Activated CD8-positive, alpha-beta T cell treated with anti-CD3 and anti-CD28 coated beads, Interleukin-2, amount 10 ng/mL, durations not matched to agents 7 days and 5 days (primary cell): ENCODE data around the gene CDK2. TPM values are rescaled to one million over a fixed set of nuclear protein-coding genes. Genes with fewer than 3 reads are reported as not detected.
A peak's percentile ranks its signal among the peaks of the same experiment; 100 is the strongest.

Source experiments
- ATAC-seq: fragments of 150-1000 bp; cut with Tn5 transposase; one replicate; pipeline ENCODE4 v1.10.0; 2021; ENCODE audit warnings: moderate library complexity
- CTCF ChIA-PET: fragments of 350-600 bp; sonication (Branson Sonifier 250); formaldehyde crosslinking; loops from one replicate; lab custom pipeline; 2021; ENCODE audit warnings: antibody characterized with exemption; lab: Charles Lee
- POLR2A ChIA-PET: fragments of 350-600 bp; sonication (Branson Sonifier 250); formaldehyde crosslinking; loops from one replicate; lab custom pipeline; 2021; ENCODE audit warnings: antibody characterized with exemption; lab: Charles Lee
- DNase-seq: peaks from one replicate; pipeline ENCODE4 v3.0.0-alpha.2; 2020
- H3K27ac Mint-ChIP-seq: one replicate; pipeline ENCODE4 v1.8.0; 2021; ENCODE audit warnings: mild to moderate bottlenecking, mixed read lengths
- H3K27me3 Mint-ChIP-seq: one replicate; pipeline ENCODE4 v1.8.0; 2021; ENCODE audit warnings: low read depth, mixed read lengths
- H3K36me3 Mint-ChIP-seq: one replicate; pipeline ENCODE4 v1.8.0; 2021; ENCODE audit warnings: low read depth, mixed read lengths
- H3K4me1 Mint-ChIP-seq: one replicate; pipeline ENCODE4 v1.8.0; 2021; ENCODE audit warnings: low read depth, mixed read lengths
- H3K4me3 Mint-ChIP-seq: one replicate; pipeline ENCODE4 v1.8.0; 2021; ENCODE audit warnings: mild to moderate bottlenecking, mixed read lengths
- H3K9me3 Mint-ChIP-seq: one replicate; pipeline ENCODE4 v1.8.0; 2022; ENCODE audit warnings: mixed read lengths; ENCODE audit not compliant: insufficient read depth
- total RNA-seq, 2 experiments: library from RNA; stranded (reverse); gene quantifications; one replicate each; pipeline ENCODE4 v1.2.3, GENCODE V29; 2021

Gene CDK2
- total RNA-seq, 2 experiments from 2014 or later, result 128 to 130 TPM

- ChIA-PET POLR2A (interaction anchor here (1.0 kb wide), 1 partner anchor 10 kb away, joined by 3 read pairs; no protein-coding TSS in a partner anchor), CTCF (no interaction called here)
- Mint-ChIP-seq H3K27ac (peak within 1 kb of the TSS; percentile 91), H3K36me3 (peaks cover 25% of the 10 kb centered on the region), H3K4me3 (peak within 1 kb of the TSS; percentile 97), H3K9me3 (no peaks in the 10 kb centered on the region), H3K27me3 (no peaks in the 10 kb centered on the region), H3K4me1 (peaks cover 32% of the 10 kb centered on the region)
- ATAC-seq (no peak), DNase-seq (no peak)
These were observed 656 bp upstream of the CDK2 start, which contains the start of gene PMEL for GRCh38 chr12:55965941-55966407. Gene PMEL, minus strand, starts transcription at chr12:55966042. Its CDS starts 31 bp downstream, at chr12:55966011.

DNA sequence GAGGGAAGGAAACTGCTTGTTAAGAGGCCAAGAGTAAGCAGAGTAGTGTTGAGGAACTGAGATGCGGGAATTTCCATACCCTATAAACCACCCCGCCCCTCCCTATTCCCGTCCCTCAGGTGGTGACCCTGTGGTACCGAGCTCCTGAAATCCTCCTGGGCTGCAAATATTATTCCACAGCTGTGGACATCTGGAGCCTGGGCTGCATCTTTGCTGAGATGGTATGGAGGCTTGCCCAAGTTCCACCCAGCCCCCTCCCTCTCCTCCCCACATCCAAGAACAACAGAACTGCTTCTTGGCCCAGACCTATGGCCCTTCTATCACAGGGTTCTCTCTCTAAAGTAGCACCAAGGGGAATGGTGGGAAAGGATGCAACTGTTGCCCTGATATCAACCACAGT lies 2.7 kb downstream of the CDK2 start:
- DNase-seq (no peak), ATAC-seq (no peak)
- Mint-ChIP-seq H3K4me3 (no peak overlapping the region), H3K4me1 (peaks cover 33% of the 10 kb centered on the region), H3K36me3 (peaks cover 35% of the 10 kb centered on the region), H3K9me3 (no peaks in the 10 kb centered on the region), H3K27me3 (no peaks in the 10 kb centered on the region), H3K27ac (no peak overlapping the region)
- CTCF ChIA-PET, result interaction anchor here (2.0 to 3.4 kb wide), 2 partner anchors 27 to 230 kb away, joined by 12 read pairs; no protein-coding TSS in a partner anchor
- POLR2A ChIA-PET, result interaction anchor here (0.9 to 1.1 kb wide), 3 partner anchors 13 to 34 kb away, joined by 3 to 4 read pairs (median 3); no protein-coding TSS in a partner anchor

DNA sequence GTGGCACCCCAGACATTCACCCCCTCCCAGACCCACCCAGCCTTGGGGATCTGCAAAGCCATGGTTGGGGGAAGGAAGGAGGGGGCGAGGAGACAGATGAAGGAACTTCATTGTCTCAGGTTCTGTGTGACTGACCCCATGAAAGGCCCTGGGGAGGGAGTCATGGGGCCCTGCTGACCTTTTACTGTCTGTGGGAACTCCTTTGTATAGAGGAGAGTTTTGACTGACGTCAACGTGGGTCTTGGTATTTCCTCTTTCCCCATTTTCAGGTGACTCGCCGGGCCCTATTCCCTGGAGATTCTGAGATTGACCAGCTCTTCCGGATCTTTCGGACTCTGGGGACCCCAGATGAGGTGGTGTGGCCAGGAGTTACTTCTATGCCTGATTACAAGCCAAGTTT lies 4.1 kb downstream of the CDK2 start:
- Mint-ChIP-seq H3K27me3 (no peaks in the 10 kb centered on the region), H3K36me3 (peaks cover 40% of the 10 kb centered on the region), H3K4me3 (no peak overlapping the region), H3K27ac (peak overlapping the region; percentile 62), H3K9me3 (no peaks in the 10 kb centered on the region), H3K4me1 (peaks cover 32% of the 10 kb centered on the region)
- DNase-seq (no peak), ATAC-seq (no peak)
- ChIA-PET POLR2A (no interaction called here), CTCF (interaction anchor here (3.4 kb wide), 1 partner anchor 25 kb away, joined by 12 read pairs; no protein-coding TSS in a partner anchor)

DNA sequence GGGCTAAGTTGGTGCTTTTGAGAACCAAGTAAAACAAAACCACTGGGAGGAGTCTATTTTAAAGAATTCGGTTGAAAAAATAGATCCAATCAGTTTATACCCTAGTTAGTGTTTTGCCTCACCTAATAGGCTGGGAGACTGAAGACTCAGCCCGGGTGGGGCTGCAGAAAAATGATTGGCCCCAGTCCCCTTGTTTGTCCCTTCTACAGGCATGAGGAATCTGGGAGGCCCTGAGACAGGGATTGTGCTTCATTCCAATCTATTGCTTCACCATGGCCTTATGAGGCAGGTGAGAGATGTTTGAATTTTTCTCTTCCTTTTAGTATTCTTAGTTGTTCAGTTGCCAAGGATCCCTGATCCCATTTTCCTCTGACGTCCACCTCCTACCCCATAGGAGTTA lies 5.4 kb downstream of the CDK2 start:
- no peak for DNase-seq
- Mint-ChIP-seq H3K4me1 (peaks cover 28% of the 10 kb centered on the region), H3K36me3 (peaks cover 43% of the 10 kb centered on the region), H3K9me3 (no peaks in the 10 kb centered on the region), H3K4me3 (no peak overlapping the region), H3K27me3 (no peaks in the 10 kb centered on the region), H3K27ac (peak overlapping the region; percentile 60)
- CTCF ChIA-PET, result interaction anchor here (3.2 to 3.6 kb wide), 2 partner anchors 57 to 233 kb away, joined by 17 to 21 read pairs; no protein-coding TSS in a partner anchor
- ATAC-seq, result no peak
- POLR2A ChIA-PET, result interaction anchor here (1.0 kb wide), 1 partner anchor 27 kb away, joined by 3 read pairs; no protein-coding TSS in a partner anchor

GRCh38 chr12:55972456-55972855 lies 5.8 kb downstream of the CDK2 start:
- CTCF ChIA-PET, result interaction anchor here (3.2 to 3.6 kb wide), 2 partner anchors 57 to 233 kb away, joined by 17 to 21 read pairs; no protein-coding TSS in a partner anchor
- peak overlapping the region; percentile 60 for H3K27ac Mint-ChIP-seq
- POLR2A ChIA-PET, result interaction anchor here (1.0 to 2.6 kb wide), 2 partner anchors 28 to 36 kb away, joined by 3 to 7 read pairs; no protein-coding TSS in a partner anchor
- H3K4me3 Mint-ChIP-seq, result no peak overlapping the region
- H3K27me3 Mint-ChIP-seq, result no peaks in the 10 kb centered on the region
- H3K9me3 Mint-ChIP-seq, result no peaks in the 10 kb centered on the region
- peaks cover 30% of the 10 kb centered on the region for H3K4me1 Mint-ChIP-seq
- H3K36me3 Mint-ChIP-seq, result peaks cover 42% of the 10 kb centered on the region
- ATAC-seq (no peak), DNase-seq (no peak)

- H3K4me1 Mint-ChIP-seq, result peaks cover 24% of the 10 kb centered on the region
- H3K9me3 Mint-ChIP-seq, result no peaks in the 10 kb centered on the region
- no peak for ATAC-seq
- no peak for DNase-seq
- POLR2A ChIA-PET, result interaction anchor here (0.7 to 2.7 kb wide), 25 partner anchors 9 to 1548 kb away, joined by 3 to 21 read pairs (median 4); partner anchors contain the start of genes CD63, DDIT3, DGKA and DNAJC14
- no peak overlapping the region for H3K4me3 Mint-ChIP-seq
- peaks cover 40% of the 10 kb centered on the region for H3K36me3 Mint-ChIP-seq
- no peak overlapping the region for H3K27ac Mint-ChIP-seq
- H3K27me3 Mint-ChIP-seq, result no peaks in the 10 kb centered on the region
- CTCF ChIA-PET, result interaction anchor here (0.8 to 3.9 kb wide), 24 partner anchors 11 to 248 kb away, joined by 3 to 50 read pairs (median 5); partner anchors contain the start of genes ERBB3, ESYT1, ORMDL2 and PYM1
These were observed 6.4 kb downstream of the CDK2 start for GRCh38 chr12:55972911-55973598.

DNA sequence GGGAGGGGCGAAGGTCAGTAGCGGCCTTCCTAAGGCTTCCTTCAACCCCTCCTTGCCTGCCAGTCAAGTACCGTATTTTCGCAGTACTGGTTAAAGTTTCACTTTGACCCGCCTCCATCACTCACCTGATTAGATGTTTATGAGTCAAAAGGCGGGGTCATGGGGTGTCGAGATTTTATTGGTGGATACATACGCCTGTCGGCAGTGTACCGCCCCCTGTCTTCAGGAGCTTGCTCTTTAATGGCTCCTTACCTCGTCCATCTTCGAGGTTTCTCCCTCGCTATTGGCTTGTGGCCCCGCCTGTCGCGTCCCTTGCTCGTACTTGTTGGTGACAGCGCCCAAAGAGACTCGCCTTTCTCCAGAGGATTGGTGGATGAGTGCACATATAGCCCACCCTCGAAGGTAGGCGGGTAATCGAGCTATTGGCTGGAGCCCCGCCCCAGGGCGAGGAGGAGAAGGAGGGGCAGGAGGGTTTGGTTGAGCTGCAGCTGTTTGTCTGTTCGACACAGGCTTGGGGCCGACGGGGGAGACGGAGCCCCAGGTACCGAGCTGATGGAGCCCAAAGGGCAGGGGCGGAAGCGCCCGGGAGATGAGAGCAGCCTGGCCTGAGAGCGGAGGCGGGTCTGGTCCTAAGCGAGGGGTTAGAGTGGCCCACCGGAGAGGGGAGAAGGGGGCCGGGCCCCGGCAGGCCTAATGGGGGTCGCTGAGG lies 7.1 kb downstream of the CDK2 start, which contains the start of gene RAB5B:
Gene RAB5B (plus strand): TSS at position 480 of the 709 bp plus-strand sequence. CDS start 12,883 bp downstream, outside the sequence.
- ChIA-PET CTCF (interaction anchor here (0.8 to 3.9 kb wide), 30 partner anchors 10 to 249 kb away, joined by 3 to 50 read pairs (median 5); partner anchors contain the start of genes DGKA, ERBB3, ESYT1 and ORMDL2), POLR2A (interaction anchor here (0.7 to 2.7 kb wide), 27 partner anchors 9 to 1547 kb away, joined by 3 to 21 read pairs (median 4); partner anchors contain the start of genes CD63, DDIT3, DGKA and DNAJC14)
- H3K9me3 Mint-ChIP-seq, result no peaks in the 10 kb centered on the region
- no peaks in the 10 kb centered on the region for H3K27me3 Mint-ChIP-seq
- peaks cover 17% of the 10 kb centered on the region for H3K4me1 Mint-ChIP-seq
- H3K36me3 Mint-ChIP-seq, result peaks cover 37% of the 10 kb centered on the region
- DNase-seq (peak; percentile 100), ATAC-seq (peak; percentile 96)
- no peak within 1 kb of the TSS for H3K27ac Mint-ChIP-seq
- H3K4me3 Mint-ChIP-seq, result no peak within 1 kb of the TSS

- Mint-ChIP-seq H3K27me3 (no peaks in the 10 kb centered on the region), H3K9me3 (no peaks in the 10 kb centered on the region), H3K36me3 (peaks cover 38% of the 10 kb centered on the region), H3K4me1 (peaks cover 15% of the 10 kb centered on the region), H3K27ac (no peak overlapping the region), H3K4me3 (no peak overlapping the region)
- POLR2A ChIA-PET, result interaction anchor here (0.5 to 2.7 kb wide), 27 partner anchors 8 to 255 kb away, joined by 3 to 21 read pairs (median 4); partner anchors contain the start of genes CD63, DGKA, DNAJC14 and ORMDL2
- DNase-seq (peak; percentile 50), ATAC-seq (peak; percentile 23)
- CTCF ChIA-PET, result interaction anchor here (0.8 to 3.9 kb wide), 33 partner anchors 9 to 250 kb away, joined by 3 to 50 read pairs (median 5); partner anchors contain the start of genes DGKA, ERBB3, ESYT1 and ORMDL2
These were observed 7.7 kb downstream of the CDK2 start for GRCh38 chr12:55974308-55974730.

- no peak overlapping the region for H3K27ac Mint-ChIP-seq
- H3K36me3 Mint-ChIP-seq, result peaks cover 27% of the 10 kb centered on the region
- ChIA-PET POLR2A (no interaction called here), CTCF (interaction anchor here (0.8 to 1.2 kb wide), 2 partner anchors 18 to 40 kb away, joined by 3 to 4 read pairs; no protein-coding TSS in a partner anchor)
- H3K27me3 Mint-ChIP-seq, result no peaks in the 10 kb centered on the region
- H3K4me1 Mint-ChIP-seq, result peaks cover 13% of the 10 kb centered on the region
- H3K4me3 Mint-ChIP-seq, result no peak overlapping the region
- DNase-seq (no peak), ATAC-seq (no peak)
- H3K9me3 Mint-ChIP-seq, result no peaks in the 10 kb centered on the region
These were observed 11.8 kb downstream of the CDK2 start for GRCh38 chr12:55978393-55978792.

DNA sequence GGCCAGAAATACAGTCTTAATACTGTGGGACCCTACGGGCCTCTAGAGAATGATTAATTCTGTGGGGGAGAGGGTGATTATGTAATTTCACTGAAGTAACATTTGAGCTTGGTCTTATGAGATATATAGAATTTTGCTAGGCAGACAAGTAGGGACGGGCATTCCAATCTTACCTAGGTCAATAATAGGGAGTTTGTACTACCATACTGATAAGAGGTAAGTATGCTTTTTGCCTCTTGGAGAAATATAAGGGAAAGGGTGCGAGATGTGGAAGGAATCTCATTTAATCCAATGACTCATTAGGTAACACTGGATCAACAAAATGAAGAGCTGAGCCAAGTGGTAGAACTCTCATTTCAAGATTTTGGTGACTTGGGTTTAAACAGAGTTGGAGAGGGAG lies 12.4 kb downstream of the CDK2 start:
- no peak for DNase-seq
- Mint-ChIP-seq H3K27ac (no peak overlapping the region), H3K4me3 (no peak overlapping the region), H3K9me3 (no peaks in the 10 kb centered on the region), H3K4me1 (peaks cover 13% of the 10 kb centered on the region), H3K36me3 (peaks cover 31% of the 10 kb centered on the region), H3K27me3 (no peaks in the 10 kb centered on the region)
- no peak for ATAC-seq
- CTCF ChIA-PET, result interaction anchor here (0.8 to 1.4 kb wide), 3 partner anchors 40 to 241 kb away, joined by 3 to 4 read pairs (median 4); no protein-coding TSS in a partner anchor
- POLR2A ChIA-PET, result interaction anchor here (0.6 kb wide), 1 partner anchor 255 kb away, joined by 3 read pairs; no protein-coding TSS in a partner anchor
